HG02938 (cell line): ENCODE data around the gene FBXW7.

ENCODE experiments used
- ATAC-seq: cut with Tn5 transposase; IDR thresholded peaks from one replicate; pipeline ENCODE4 v1.9.1; 2021; ENCODE audit warnings: mild to moderate bottlenecking, moderate library complexity; ENCODE audit not compliant: unreplicated experiment

The FBXW7 gene

DNA sequence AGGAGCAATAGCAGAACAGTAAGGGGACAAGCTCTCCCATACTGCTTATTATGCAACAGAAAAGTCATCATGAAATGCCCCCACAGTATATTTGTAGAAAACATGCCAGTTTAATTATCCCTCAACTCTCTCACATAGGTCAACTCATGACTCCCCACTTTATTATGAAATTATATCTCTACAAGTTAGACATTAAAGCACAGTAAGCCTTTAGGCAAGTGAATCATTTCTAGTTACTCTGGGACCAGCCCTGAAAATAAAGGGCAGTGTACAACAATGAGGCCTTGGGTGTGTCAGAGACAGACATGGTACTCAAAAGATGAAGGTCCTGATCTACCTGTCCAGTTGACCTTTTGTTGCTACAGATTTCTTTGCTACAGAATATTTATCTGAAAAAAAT, 191.9 kb downstream of the FBXW7 start:
- no peak for ATAC-seq

- ATAC-seq, result no peak
These were observed 193.6 kb downstream of the FBXW7 start for GRCh38 chr4:152342293-152342692.

GRCh38 chr4:152340818-152341217, 195.1 kb downstream of the FBXW7 start:
- no peak for ATAC-seq

DNA sequence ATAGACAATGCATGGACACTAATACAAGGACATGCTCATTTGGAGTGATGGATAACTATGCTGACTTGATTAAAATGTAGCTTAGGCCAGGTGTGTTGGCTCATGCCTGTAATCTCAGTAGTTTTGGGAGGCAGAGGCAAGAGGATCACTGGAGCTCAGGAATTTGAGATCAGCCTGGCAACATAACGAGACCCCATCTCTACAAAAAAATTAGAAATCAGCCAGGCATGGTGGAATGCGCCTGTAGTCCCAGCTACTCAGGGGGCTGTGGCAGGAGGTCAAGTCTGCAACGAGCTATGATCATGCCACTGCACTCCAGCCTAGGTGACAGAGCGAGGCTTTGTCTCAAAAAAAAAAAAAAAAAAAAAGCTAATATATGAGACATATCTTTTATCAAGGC, 196.3 kb downstream of the FBXW7 start:
- no peak for ATAC-seq

GRCh38 chr4:152334931-152335330, 201.0 kb downstream of the FBXW7 start:
- no peak for ATAC-seq

GRCh38 chr4:152331042-152331441, 204.8 kb downstream of the FBXW7 start:
- ATAC-seq, result no peak

- no peak for ATAC-seq
These were observed 207.3 kb downstream of the FBXW7 start for GRCh38 chr4:152328582-152328981.

DNA sequence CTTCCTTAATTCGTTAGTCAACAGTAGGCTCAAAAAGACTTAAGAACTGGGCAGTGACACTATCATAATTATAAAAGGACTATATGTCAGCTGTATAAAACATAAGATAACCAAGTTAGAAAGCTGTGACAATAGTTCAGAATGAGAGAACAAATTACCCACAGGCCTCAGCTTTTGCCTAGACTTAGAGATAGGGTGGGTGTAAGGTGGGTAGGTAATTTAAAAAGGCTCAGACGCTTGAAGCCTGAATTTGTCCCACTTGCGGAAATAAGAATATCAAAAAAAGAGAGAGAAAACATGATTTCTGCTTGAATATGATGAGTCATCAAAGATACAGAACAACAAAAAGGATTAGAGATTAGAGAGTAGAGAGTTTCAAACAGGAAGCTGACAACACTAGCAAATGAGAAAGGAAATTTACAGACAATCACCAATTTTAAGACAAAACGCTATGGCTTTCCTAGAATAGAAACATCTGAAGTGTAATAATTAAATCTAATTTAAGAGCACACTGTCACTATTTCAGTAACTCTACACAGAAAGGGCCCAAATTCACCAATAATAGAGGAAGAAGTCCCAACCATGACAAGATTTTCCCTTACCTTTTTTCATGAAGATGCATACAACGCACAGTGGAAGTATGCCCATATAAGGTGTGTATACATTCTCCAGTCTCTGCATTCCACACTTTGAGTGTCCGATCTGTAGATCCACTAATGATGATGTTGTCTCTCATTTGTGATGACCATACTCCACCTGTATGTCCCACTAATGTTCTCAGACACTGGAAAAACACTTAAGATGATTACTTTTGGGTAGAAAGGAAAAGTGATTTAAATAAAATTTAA, 208.1 kb downstream of the FBXW7 start:
- no peak for ATAC-seq

DNA sequence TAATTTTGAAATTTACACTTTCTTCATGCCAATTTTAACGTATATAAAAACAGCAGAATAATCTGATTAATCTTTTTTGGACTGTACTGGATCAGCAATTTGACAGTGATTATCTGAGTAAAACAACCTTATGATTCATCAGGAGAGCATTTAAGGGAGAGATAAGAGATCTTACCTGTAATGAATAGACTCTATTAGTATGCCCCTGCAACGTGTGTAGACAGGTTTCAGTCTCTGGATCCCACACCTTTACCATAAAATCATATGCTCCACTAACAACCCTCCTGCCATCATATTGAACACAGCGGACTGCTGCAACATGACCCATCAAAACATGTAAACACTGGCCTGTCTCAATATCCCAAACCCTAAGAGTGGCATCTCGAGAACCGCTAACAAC, 210.1 kb downstream of the FBXW7 start:
- ATAC-seq, result no peak

- no peak for ATAC-seq
These were observed 212.7 kb downstream of the FBXW7 start for GRCh38 chr4:152323221-152323620.

DNA sequence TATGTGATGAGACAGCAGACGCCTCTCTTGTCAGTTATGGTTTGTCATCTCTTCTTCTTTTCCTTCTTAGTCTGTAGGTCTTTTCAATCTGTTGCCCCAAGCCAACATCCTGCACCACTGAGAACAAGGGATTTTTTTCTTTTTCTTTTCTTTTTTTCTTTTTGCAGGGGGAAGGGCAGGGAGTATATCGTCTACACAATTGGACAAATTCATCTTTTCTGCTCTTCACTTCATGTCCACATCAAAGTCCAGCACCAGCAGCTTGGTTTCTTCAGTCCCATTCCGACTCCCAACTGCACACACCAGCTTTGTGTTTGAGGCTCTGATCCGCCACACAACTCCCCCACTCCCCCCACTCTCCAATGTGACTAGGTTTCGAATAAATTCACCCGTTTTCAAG, 213.2 kb downstream of the FBXW7 start:
- ATAC-seq, result no peak

- ATAC-seq, result no peak
These were observed 214.0 kb downstream of the FBXW7 start for GRCh38 chr4:152321923-152322322.

DNA sequence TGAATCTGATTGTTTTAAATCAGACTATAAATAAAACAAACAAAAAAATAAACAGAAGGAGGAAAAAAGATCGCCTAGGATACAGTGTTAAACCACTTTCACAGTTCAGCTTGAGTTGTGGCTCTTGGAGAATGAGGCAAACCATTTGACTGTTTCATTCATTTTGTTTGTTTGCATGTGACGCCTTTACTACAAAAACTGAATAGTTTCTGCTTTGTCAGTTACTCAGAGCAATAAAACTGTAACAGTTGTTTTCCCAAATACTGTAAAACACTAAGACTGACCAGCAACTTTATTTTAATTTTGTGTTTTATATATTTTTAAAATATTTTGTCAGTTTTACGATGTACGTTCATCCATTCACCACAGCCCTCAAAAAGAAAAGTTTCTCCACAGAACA, 214.5 kb downstream of the FBXW7 start:
- no peak for ATAC-seq

- ATAC-seq, result no peak
These were observed 218.9 kb downstream of the FBXW7 start for GRCh38 chr4:152316969-152317368.

DNA sequence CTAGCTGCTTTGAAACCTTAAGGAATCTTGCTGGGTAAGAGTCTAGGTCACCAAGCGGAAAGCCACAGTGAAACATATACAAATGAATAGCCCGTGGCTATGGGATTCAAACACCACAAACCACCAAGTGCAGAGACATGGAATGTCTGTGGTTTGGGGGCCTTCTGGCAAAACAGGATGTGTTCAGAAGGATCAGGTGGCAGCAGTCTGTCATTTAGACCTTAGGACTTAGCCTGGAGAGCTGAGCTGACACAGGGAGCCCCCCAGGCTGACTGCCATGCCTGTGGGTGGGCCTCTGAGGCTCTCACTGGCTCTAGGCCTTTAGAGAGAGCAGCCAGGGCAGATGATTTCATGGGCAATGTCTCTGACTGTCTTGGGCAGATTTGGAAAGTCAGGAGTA, 225.6 kb downstream of the FBXW7 start:
- no peak for ATAC-seq

- no peak for ATAC-seq
These were observed 226.5 kb downstream of the FBXW7 start for GRCh38 chr4:152309418-152309817.

DNA sequence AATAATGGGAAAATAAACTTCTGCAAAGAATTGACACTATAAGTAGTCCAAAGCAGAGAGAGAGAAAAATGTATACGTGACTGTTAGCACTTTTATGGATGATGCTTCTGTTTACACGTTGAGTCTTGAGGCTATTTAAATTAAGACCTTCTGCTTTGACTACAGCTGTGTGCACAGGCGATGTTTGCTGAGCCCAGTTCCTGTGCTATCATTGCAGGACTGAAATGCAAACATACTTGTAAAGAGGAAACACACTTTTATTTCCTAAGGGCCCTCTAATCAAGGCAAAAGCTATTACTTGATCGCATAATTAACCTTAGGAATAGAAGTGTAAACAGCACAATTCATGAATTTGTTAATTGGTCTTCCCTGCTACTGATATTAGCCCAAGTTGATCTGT, 226.9 kb downstream of the FBXW7 start:
- ATAC-seq, result no peak

DNA sequence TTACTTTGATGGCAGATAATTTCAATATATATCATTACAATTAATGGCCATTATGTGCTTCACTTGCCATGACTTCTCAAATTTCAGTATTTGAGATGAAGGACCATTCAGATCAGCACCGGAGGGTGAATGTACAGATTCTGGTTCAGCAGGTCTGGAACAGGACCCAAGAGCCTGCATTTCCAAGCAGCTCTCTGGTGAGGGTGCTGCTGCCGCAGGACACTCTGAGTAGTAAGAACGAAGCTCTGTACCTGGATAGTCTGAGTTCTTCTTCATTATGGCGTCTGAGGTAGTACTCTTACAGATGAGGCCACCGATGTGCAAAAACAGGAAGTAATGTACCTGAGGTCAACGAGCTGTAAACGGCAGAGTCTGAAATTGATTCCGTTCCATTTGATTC, 228.2 kb downstream of the FBXW7 start:
- no peak for ATAC-seq

- no peak for ATAC-seq
These were observed 229.4 kb downstream of the FBXW7 start for GRCh38 chr4:152306541-152306940.

DNA sequence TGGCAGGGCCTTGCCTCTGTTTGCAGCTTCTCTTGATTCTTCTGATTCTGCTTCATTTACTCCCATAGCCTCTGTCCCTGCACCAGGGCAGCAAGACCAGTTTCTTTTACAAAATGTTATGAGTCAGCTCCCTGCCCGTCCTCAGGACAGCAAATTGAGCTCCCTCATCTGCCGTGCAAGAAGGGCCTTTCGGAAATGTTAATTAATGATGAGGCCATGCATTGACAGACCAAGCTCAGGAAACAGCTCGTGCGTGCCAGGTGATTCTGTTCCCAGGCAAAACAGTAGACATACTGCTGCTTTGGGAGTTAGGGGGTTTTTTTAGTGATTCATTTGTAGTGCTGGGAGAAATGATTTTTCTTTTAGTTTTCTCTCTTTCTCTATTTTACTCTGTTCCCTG, 231.7 kb downstream of the FBXW7 start:
- peak; percentile 90 for ATAC-seq

DNA sequence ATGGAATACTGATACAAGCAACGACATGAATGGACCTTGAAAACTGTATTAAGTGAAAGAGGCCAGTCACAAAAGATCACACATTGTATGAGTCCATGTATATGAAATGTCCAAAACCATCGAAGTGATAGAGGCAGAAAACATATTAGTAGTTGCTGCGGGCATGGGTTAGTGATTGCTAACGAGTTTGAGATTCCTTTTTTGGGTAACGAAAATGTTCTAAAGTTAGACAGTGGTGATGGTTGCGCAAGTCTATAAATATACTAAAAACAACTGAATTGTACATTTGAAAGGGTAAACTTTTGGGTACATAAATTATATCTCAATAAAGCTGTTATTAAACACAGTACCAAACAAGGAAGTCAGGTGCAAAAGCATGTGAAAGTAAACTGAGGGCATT, 234.5 kb downstream of the FBXW7 start:
- no peak for ATAC-seq

GRCh38 chr4:152299553-152299952, 236.3 kb downstream of the FBXW7 start:
- ATAC-seq, result no peak

- ATAC-seq, result no peak
These were observed 239.5 kb downstream of the FBXW7 start for GRCh38 chr4:152296386-152296785.
